Measurements from ENCODE around the gene CD9.
"Not testable (repeated sequence)": the region's sequence is repeated elsewhere in the genome, so short reads cannot be mapped to it uniquely, and the experiment has no call there.

Gene CD9

DNA sequence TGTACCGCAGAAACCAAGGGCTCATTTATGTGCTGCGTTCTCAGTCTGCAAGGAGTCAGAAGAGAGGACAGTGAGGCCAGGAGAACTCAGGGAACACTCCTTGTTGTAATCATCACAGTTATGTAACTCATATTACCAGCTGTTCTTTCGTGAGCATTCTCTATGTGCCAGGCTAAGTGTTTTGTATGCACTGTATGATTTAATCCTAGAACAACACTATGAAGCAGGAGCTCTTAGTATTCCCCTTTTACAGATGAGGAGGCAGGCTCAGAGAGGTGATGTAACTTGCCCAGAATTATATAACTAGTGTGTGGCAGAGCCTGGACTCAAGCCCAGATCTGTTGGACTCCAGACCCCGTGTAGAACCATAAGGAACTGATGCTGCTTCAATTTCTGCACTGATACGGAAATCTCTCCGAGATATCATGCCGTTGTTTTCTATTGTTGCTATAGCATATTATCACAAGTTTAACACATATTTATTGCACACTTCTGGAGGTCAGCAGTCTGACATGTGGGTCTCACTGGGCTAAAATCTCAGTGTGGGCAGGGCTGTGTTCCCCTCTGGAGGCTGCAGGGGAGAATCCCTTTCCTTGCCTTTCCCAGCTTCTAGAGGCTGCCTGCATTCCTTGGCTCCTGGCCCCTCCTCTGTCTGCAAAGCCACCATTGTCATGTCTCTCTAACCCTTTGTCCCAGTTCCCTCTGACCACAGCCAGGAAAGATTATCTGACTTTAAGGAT, 16.3 kb upstream of the CD9 start:
- H3K4me3 ChIP-seq (ENCODE audit: severe bottlenecking) = no peak overlapping the region
- H3K27ac ChIP-seq (ENCODE audit: poor library complexity, severe bottlenecking) = peak overlapping the region; percentile 78
- DNase-seq (ENCODE audit: low spot score) (no peak), ATAC-seq (ENCODE audit: low read depth) (no peak)
- H3K36me3 ChIP-seq (ENCODE audit: low read depth) = no peaks in the 10 kb centered on the region
- peaks cover 41% of the 10 kb centered on the region for H3K4me1 ChIP-seq (ENCODE audit: insufficient read depth, poor library complexity, severe bottlenecking)
- TF ChIP-seq, protein P1, sequence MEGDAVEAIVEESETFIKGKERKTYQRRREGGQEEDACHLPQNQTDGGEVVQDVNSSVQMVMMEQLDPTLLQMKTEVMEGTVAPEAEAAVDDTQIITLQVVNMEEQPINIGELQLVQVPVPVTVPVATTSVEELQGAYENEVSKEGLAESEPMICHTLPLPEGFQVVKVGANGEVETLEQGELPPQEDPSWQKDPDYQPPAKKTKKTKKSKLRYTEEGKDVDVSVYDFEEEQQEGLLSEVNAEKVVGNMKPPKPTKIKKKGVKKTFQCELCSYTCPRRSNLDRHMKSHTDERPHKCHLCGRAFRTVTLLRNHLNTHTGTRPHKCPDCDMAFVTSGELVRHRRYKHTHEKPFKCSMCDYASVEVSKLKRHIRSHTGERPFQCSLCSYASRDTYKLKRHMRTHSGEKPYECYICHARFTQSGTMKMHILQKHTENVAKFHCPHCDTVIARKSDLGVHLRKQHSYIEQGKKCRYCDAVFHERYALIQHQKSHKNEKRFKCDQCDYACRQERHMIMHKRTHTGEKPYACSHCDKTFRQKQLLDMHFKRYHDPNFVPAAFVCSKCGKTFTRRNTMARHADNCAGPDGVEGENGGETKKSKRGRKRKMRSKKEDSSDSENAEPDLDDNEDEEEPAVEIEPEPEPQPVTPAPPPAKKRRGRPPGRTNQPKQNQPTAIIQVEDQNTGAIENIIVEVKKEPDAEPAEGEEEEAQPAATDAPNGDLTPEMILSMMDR (IDR thresholded peaks at IDR 0.05; ENCODE audit: poor library complexity, severe bottlenecking) = no peak
- no peaks in the 10 kb centered on the region for H3K9me3 ChIP-seq (ENCODE audit: severe bottlenecking)
- H3K27me3 ChIP-seq (ENCODE audit: insufficient read depth, poor library complexity, severe bottlenecking) = no peaks in the 10 kb centered on the region

DNA sequence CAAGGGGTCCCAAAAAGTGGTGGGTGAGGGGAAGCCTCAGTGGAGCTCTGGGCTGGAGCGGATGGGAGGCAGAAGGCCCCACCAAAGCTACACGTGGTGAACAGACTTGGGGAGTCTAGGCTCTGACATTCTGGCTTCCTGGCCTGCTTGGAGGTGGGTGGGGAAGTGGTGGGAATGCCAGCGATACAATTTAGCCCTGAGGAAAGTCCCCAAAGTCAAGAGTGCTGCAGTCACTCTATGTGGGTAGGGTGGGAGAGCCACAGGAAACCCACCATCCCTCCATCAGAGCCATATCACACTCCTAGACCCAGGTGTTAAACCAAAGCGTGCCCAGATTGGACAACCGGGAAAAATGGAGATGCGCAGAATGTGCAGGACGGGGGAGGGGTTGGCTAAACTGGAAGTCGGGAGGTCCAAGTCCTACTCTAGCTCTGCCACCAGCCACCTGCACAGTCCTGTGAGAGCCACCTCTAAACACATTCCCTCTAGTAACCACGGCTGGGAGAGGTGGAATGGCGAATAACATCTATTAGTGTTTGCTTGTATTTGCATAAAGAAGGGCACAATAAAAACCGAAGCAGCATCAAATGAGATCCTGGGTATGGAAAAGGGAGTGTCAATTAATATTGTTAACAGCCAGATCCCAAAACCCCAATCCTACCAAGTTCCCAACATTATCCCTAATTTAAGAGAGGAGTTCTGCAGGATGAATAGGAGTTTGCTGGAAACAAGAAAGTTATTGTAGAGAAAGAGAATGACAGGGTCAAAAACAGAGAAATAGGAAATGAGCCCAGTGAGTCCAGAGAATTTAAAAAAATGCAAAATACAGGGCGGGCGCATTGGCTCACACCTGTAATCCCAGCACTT, 14.0 kb upstream of the CD9 start:
- DNase-seq (ENCODE audit: low spot score) (no peak), ATAC-seq (ENCODE audit: low read depth) (no peak)
- no peaks in the 10 kb centered on the region for H3K36me3 ChIP-seq (ENCODE audit: low read depth)
- TF ChIP-seq, protein P1 (IDR thresholded peaks at IDR 0.05; ENCODE audit: poor library complexity, severe bottlenecking) = no peak
- H3K27ac ChIP-seq (ENCODE audit: poor library complexity, severe bottlenecking) = no peak overlapping the region
- peaks cover 25% of the 10 kb centered on the region for H3K4me1 ChIP-seq (ENCODE audit: insufficient read depth, poor library complexity, severe bottlenecking)
- H3K9me3 ChIP-seq (ENCODE audit: severe bottlenecking) = no peaks in the 10 kb centered on the region
- no peak overlapping the region for H3K4me3 ChIP-seq (ENCODE audit: severe bottlenecking)
- H3K27me3 ChIP-seq (ENCODE audit: insufficient read depth, poor library complexity, severe bottlenecking) = no peaks in the 10 kb centered on the region

GRCh38 chr12:6187948-6188793, 12.0 kb upstream of the CD9 start:
- Histone ChIP-seq H3K9me3 (ENCODE audit: severe bottlenecking) (no peaks in the 10 kb centered on the region), H3K27ac (ENCODE audit: poor library complexity, severe bottlenecking) (no peak overlapping the region)
- no peak for DNase-seq (ENCODE audit: low spot score)

GRCh38 chr12:6189028-6189427, 11.2 kb upstream of the CD9 start:
- peaks cover 3% of the 10 kb centered on the region for H3K4me1 ChIP-seq (ENCODE audit: insufficient read depth, poor library complexity, severe bottlenecking)
- H3K9me3 ChIP-seq (ENCODE audit: severe bottlenecking) = no peaks in the 10 kb centered on the region
- no peak for ATAC-seq (ENCODE audit: low read depth)

More at GRCh38 chr12:6187948-6188793, 12.0 kb upstream of the CD9 start:
- H3K4me3 ChIP-seq (ENCODE audit: severe bottlenecking) = no peak overlapping the region
- H3K4me1 ChIP-seq (ENCODE audit: insufficient read depth, poor library complexity, severe bottlenecking) = peaks cover 6% of the 10 kb centered on the region
- TF ChIP-seq, protein P1 (IDR thresholded peaks at IDR 0.05; ENCODE audit: poor library complexity, severe bottlenecking) = no peak
- peak; percentile 51; the same call in 2 of the 3 replicates for ATAC-seq (ENCODE audit: low read depth)
- no peaks in the 10 kb centered on the region for H3K27me3 ChIP-seq (ENCODE audit: insufficient read depth, poor library complexity, severe bottlenecking)
- no peaks in the 10 kb centered on the region for H3K36me3 ChIP-seq (ENCODE audit: low read depth)

GRCh38 chr12:6189952-6190598, 10.1 kb upstream of the CD9 start:
- H3K36me3 ChIP-seq (ENCODE audit: low read depth); H3K4me1 ChIP-seq (ENCODE audit: insufficient read depth, poor library complexity, severe bottlenecking); ATAC-seq (ENCODE audit: low read depth); H3K27ac ChIP-seq (ENCODE audit: poor library complexity, severe bottlenecking); DNase-seq (ENCODE audit: low spot score); H3K27me3 ChIP-seq (ENCODE audit: insufficient read depth, poor library complexity, severe bottlenecking); H3K4me3 ChIP-seq (ENCODE audit: severe bottlenecking); H3K9me3 ChIP-seq (ENCODE audit: severe bottlenecking): not testable (repeated sequence)

More at GRCh38 chr12:6189028-6189427, 11.2 kb upstream of the CD9 start:
- Histone ChIP-seq H3K27me3 (ENCODE audit: insufficient read depth, poor library complexity, severe bottlenecking) (no peaks in the 10 kb centered on the region), H3K4me3 (ENCODE audit: severe bottlenecking) (no peak overlapping the region), H3K36me3 (ENCODE audit: low read depth) (no peaks in the 10 kb centered on the region), H3K27ac (ENCODE audit: poor library complexity, severe bottlenecking) (no peak overlapping the region)
- TF ChIP-seq, protein P1 (IDR thresholded peaks at IDR 0.05; ENCODE audit: poor library complexity, severe bottlenecking) = no peak
- DNase-seq (ENCODE audit: low spot score) = no peak

DNA sequence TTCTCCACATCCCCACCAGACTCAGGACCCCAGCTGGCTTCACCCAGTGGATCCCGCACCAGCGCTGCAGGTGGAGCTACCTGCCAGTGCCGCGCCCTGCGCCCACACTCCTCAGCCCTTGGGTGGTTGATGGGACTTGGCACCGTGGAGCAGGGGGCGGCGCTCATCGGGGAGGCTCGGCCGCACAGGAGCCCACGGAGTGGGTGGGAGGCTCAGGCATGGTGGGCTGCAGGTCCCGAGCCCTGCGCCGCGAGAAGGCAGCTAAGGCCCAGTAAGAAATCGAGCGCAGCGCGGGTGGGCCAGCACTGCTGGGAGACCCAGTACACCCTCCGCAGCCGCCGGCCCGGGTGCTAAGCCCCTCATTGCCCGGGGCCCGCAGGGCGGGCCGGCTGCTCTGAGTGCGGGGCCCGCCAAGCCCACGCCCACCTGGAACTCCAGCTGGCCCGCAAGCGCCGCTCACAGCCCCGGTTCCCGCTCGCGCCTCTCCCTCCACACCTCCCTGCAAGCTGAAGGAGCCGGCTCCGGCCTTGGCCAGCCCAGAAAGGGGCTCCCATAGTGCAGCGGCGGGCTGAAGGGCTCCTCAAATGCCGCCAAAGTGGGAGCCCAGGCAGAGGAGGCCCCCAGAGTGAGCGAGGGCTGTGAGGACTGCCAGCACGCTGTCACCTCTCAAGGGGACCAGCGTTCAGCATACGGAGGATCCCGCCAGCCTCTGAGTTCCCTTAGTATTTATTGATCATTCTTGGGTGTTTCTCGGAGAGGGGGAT, 9.3 kb upstream of the CD9 start:
- not testable (repeated sequence) for H3K27ac ChIP-seq (ENCODE audit: poor library complexity, severe bottlenecking); H3K4me3 ChIP-seq (ENCODE audit: severe bottlenecking); H3K27me3 ChIP-seq (ENCODE audit: insufficient read depth, poor library complexity, severe bottlenecking); H3K4me1 ChIP-seq (ENCODE audit: insufficient read depth, poor library complexity, severe bottlenecking); H3K9me3 ChIP-seq (ENCODE audit: severe bottlenecking); ATAC-seq (ENCODE audit: low read depth); DNase-seq (ENCODE audit: low spot score); H3K36me3 ChIP-seq (ENCODE audit: low read depth)
